ENCODE results near the gene SELL.
"Not testable (repeated sequence)": the region's sequence is repeated elsewhere in the genome, so short reads cannot be mapped to it uniquely, and the experiment has no call there.

The SELL gene

DNA sequence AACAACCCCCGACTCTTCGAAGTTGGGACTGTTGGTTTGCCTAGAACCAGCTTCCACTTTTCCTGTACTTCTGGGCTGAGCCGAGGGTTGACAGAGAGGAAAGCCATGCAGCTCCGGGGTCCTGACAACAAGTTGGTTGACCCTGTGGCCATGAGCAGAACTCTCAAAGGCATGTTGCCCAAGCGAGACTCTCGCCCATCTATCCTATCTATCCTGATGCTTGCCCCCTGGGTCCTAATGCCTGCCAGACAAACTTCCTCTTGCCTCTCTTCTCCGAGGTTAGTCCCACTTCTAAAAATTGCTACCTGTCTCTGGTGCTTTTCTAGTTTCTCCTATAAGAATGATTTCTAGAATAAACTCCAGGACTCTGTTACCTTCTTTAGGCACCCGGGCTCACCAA, 48.7 kb downstream of the SELL start:
- not testable (repeated sequence) for DNase-seq

- DNase-seq, result not testable (repeated sequence)
These were observed 50.4 kb downstream of the SELL start for GRCh38 chr1:169661066-169661465.

DNA sequence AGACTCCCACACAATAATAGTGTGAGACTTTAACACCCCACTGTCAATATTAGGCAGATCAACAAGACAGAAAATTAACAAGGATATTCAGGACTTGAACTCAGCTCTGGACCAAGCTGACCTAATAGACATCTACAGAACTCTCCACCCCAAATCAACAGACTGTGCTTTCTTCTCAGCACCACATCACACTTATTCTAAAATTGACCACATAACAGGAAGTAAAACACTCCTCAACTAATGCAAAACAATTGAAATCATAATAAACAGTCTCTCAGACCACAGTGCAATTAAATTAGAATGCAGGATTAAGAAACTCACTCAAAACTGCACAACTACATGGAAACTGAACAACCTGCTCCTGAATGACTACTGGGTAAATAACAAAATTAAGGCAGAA, 52.6 kb downstream of the SELL start:
- not testable (repeated sequence) for DNase-seq

DNA sequence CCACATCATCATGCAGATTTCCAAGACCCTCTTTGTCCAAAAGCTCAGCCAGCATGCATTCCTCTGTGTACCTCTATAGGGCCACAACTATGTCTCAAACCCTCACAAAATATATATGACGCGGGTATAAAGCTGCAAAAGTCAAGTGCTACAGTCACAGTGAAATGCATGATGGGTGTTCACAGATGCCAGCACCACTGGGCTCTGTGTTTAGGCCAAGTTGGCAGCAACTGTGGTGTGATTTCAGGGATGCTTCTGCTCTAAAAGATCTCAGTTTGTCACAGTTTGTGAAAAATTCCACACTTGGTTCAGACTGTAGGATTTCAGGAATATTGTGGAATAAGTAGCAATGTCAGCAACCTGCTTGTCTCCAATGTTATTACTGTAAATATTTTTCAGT, 57.5 kb downstream of the SELL start:
- DNase-seq, result no peak

GRCh38 chr1:169651035-169651434, 60.4 kb downstream of the SELL start:
- DNase-seq, result no peak

- DNase-seq, result no peak
These were observed 60.9 kb downstream of the SELL start for GRCh38 chr1:169650551-169650950.

DNA sequence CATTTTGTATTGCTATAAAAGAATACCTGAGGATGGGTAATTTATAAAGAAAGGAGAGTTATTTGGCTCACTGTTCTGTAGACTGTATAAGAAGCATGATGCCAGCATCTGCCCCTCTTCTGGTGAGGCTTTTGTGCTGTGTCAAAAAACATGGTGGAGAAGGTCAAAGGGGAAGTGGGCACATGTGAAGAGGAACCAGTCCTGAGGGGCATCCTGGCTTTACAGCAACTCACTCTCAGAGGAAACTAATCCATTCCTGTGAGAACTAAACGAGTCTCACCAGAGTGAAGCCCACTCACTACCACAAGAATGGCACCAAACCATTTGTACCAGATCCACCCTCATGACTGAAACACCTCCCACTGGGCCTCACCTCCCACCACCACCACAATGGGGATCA, 62.7 kb downstream of the SELL start:
- no peak for DNase-seq

GRCh38 chr1:169648187-169648586, 63.2 kb downstream of the SELL start:
- DNase-seq, result no peak

DNA sequence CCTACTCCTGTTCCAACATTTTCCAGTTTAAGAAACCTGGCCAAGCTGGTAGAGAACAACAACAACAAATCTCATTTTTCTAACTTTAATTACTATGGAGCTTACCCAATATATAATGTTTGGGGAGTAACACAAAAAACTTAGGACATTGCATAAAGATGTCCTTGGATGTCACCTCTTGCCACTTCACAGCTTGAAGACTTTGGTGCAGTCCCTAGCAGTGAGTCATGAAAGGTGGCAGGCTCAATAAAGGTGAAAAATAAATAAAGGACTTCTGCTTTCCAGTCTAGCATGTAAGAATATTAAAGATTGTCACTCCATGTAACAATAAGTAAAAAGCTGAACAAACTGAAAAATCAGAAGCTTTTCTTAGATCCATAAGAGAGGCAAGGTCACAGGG, 63.9 kb downstream of the SELL start:
- no peak for DNase-seq

DNA sequence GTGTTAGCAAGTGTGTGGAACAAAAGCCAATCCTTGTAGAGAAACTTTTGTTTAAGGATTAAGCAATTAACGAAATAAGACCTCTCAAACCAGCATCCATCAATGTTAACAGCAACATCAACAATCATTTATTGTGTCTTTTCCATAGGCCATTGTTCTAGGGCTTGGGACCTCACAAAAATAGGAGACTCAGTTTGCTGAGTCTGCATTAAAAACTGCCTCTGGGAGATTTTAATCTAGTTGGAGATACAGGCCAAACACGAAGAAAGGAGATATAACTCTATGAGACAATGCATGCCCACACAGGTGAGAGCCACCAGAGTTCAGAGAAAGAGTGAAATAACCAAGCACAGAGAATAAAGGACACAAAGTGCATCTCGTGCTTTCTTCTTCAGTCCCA, 67.1 kb downstream of the SELL start:
- no peak for DNase-seq
